Mesodermal cell (in vitro differentiated cells): ENCODE results near the gene PTGER3.

ENCODE experiments used
- H3K27ac ChIP-seq: 2 replicates; pipeline ENCODE4 v1.7.0; 2013; ENCODE audit warnings: mild to moderate bottlenecking, low read depth, low read length, moderate library complexity; ENCODE audit not compliant: severe bottlenecking
- H3K36me3 ChIP-seq: 2 replicates; pipeline ENCODE4 v1.7.1; 2013; ENCODE audit warnings: mild to moderate bottlenecking, low read length, moderate library complexity; ENCODE audit not compliant: control insufficient read depth, insufficient read depth
- H3K4me1 ChIP-seq: one replicate; pipeline ENCODE4 v1.7.1; 2013; ENCODE audit warnings: mild to moderate bottlenecking, low read length; ENCODE audit not compliant: insufficient read depth, control insufficient read depth, poor library complexity, severe bottlenecking
- H3K4me3 ChIP-seq: 2 replicates; pipeline ENCODE4 v1.7.0; 2013; ENCODE audit warnings: low read length, control low read depth, mild to moderate bottlenecking; ENCODE audit not compliant: insufficient read depth, poor library complexity, severe bottlenecking; ENCODE audit errors: extremely low read depth
- H3K9me3 ChIP-seq: 2 replicates; pipeline ENCODE4 v1.7.1; 2013; ENCODE audit warnings: mild to moderate bottlenecking, low read length, moderate library complexity; ENCODE audit not compliant: control insufficient read depth
- WGBS, 2 experiments: methylation state at CpG; one replicate each; pipeline ENCODE4 v1.1.5; 2013; ENCODE audit warnings: missing lambda C conversion rate in 2 of 2; ENCODE audit not compliant: insufficient coverage in 2 of 2; 5-methylcytosine and 5-hydroxymethylcytosine counted together

Gene PTGER3

DNA sequence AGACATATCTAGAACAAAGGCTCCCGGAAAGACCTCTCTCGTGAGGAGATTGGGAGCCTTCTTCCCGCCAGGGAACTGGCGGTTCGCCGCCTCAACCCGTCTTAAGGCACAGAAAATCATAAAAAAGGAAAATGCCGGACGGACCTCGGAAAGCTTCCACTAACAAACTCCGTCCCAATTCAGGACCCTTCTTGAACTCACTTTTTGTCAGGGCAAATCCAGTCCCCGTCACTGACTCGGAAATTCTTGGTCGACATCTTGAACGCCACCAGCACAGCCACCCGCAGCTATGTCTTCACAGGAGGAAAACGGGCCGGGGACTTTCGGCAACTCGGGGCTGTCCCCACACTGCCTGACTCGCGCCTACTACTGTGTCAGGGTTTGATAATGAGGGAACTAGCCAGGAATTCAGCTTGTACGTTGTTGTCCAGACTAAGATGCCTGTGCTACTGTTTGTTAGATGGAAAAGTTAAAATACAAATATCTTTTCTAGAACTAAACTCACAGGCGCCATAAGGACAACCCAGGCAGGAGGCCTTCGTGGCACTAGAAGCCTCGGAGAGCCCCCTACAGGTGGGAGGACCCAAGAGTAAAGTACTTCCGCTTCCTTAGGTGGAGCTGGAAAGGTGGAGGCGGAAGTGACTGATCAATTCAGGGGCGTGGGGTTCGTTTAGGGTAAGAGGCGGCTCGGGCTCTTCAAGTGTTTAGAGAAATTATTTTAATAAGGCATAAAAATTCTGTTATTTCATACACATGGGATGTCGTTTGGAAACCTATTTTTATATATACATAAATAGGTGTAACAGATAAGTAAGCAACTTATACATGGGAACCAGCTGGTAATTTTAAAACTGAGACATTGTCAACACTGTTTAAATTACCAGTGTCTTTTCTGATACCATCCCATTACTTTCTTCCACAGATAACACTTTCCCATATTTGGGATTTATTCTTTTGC lies 33.4 kb upstream of the PTGER3 start, which contains the start of gene ZRANB2:
ZRANB2 (minus strand) TSS at position 297 of the 958 bp plus-strand sequence; CDS start at position 257, 40 bp downstream.
- peak within 1 kb of the TSS; percentile 92 for H3K4me3 ChIP-seq
- H3K36me3 ChIP-seq = peaks cover 20% of the 10 kb centered on the region
- no peaks in the 10 kb centered on the region for H3K9me3 ChIP-seq
- WGBS, 2 experiments = 0 to 1% methylated on average over 10 to 18 of the region's 33 CpGs
- peak within 1 kb of the TSS; percentile 98 for H3K27ac ChIP-seq
- peaks cover 9% of the 10 kb centered on the region for H3K4me1 ChIP-seq

DNA sequence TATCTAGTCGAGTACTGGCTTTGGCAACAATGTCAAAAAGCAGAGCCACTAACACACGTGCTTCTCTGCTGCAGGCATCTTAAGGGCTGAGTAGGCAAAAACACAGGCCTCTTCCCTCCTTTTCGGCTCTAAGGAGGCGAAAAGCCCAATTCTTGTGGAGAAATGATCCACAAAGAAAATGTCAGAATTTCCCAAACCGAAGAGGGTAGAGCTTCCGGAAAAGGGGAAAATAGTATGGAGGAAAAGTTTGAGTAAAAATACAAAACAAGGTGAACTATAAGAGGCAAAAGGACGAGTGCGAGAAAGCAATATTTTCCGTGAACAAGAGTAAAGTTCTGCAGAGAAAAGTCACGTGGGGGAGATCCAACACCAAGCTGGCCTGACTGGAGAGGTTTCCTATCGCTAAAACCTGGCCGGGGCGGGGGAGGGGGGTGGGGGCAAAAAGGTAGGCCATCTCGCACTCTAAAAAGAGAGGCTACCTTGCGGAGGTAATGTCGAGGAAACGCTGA lies 32.7 kb upstream of the PTGER3 start:
- Histone ChIP-seq H3K4me3 (peak overlapping the region; percentile 92), H3K27ac (peak overlapping the region; percentile 98), H3K4me1 (peaks cover 12% of the 10 kb centered on the region), H3K9me3 (no peaks in the 10 kb centered on the region), H3K36me3 (peaks cover 27% of the 10 kb centered on the region)
- 0% methylated on average over 11 to 16 of the region's 17 CpGs for WGBS, 2 experiments

DNA sequence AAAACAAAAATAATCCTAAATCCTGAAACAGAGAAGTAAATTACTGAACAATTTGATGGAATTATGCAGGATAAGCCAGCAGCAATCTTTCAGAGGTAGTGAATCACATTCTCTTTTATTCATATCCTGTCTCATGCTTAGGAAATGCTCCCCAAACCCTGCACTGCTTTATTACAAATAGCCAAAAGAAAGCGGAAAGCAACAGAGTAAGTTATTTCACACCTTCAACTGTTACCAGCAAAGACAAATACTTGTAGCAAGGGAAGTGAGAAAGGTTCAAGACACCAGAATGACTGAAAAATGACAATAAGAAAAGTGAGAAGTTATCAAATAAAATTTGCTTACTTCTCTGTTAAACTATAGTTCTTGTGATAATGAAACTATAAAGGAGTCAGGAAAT lies 27.1 kb upstream of the PTGER3 start:
- no peak overlapping the region for H3K27ac ChIP-seq
- H3K4me3 ChIP-seq = no peak overlapping the region
- WGBS, 2 experiments = no CpG with 5 or more reads among the region's 1 CpG
- peaks cover 67% of the 10 kb centered on the region for H3K36me3 ChIP-seq
- H3K4me1 ChIP-seq = peaks cover 12% of the 10 kb centered on the region
- H3K9me3 ChIP-seq = no peaks in the 10 kb centered on the region

DNA sequence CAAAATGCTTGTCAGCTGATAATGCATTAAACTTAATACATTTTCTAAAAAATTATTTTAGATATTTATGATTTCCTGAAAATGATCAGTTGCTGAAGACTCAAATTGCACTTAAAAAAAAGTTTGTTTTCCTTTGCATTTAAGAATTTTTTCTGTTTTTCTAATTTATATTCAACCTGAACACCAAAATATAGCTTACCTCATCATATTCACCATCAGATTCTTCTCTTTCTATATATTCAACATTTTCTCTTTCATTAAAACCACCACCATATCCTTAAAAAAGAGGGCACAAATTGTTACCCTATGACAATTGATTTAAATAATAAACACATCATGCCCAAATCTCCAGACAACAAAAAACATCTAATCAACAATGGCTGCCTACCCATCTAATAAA lies 24.7 kb upstream of the PTGER3 start:
- Histone ChIP-seq H3K9me3 (no peaks in the 10 kb centered on the region), H3K4me1 (peaks cover 8% of the 10 kb centered on the region), H3K27ac (no peak overlapping the region), H3K36me3 (peaks cover 76% of the 10 kb centered on the region), H3K4me3 (no peak overlapping the region)

DNA sequence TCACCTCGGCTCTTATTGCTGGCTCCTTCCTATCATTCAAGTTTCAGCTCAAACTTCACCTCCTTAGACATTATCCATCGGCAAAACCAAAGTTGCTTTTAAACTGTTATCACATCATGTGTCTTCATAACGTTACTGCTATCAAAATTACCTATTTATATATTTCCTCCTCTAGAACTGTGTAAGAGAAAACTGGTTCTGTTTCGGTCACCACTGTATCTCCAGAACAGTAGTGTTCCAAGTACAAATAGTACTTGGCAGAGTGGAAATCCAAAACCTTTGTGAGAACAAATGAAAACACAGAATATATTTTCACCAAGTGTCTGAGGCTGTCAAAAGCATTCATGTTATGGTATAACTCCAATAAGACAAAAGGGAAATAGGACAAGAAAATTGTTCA lies 24.1 kb upstream of the PTGER3 start:
- Histone ChIP-seq H3K4me3 (no peak overlapping the region), H3K36me3 (peaks cover 72% of the 10 kb centered on the region), H3K9me3 (no peaks in the 10 kb centered on the region), H3K27ac (no peak overlapping the region), H3K4me1 (peaks cover 8% of the 10 kb centered on the region)
- WGBS, 2 experiments = 97 to 100% methylated on average over 2 of the region's 4 CpGs

DNA sequence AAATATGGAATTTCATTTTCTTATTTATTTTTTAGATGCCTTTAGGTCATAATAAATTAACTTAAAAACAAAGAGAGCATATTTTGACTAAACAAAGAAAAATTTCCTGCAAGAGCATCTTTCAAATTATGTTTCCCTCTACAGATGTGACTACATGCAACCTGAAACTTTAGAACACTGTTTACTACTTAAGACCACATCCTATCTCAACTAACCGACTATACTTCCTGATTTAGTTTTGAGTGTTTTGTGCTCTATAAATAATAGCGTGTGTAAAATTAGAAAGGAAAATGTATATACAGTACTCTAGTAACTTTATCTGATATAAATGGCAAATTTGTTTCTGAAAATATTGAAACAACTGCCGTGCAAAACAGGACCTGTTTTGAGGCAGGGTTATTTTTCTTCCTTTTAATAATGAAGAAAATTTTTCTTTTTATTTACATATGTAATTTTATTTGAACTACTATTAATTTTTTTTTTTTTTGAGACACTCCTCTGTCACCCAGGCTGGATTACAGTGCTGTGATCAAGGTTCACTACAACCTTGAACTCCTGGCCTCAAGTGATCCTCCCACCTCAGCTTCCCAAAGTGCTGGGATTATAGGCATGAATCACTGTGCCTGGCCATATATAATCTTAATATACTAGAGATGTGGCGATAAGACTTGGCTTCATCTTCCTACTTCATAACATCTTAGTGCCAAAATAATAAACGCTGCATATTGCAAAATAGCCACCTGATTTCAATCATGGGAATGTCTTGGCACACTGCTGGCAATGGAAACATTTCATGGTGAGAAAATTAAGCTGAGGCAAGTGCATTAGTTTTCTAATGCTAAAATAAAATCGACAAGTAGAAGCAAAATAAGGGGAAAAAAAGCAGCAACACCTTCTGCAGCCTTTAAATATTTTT lies 21.0 kb upstream of the PTGER3 start:
- Histone ChIP-seq H3K4me1 (no peaks in the 10 kb centered on the region), H3K27ac (no peak overlapping the region), H3K9me3 (no peaks in the 10 kb centered on the region), H3K36me3 (peaks cover 58% of the 10 kb centered on the region), H3K4me3 (no peak overlapping the region)
- 100% methylated on average over 1 of the region's 6 CpGs; no CpG with 5 or more reads in 1 of the 2 experiments for WGBS, 2 experiments

DNA sequence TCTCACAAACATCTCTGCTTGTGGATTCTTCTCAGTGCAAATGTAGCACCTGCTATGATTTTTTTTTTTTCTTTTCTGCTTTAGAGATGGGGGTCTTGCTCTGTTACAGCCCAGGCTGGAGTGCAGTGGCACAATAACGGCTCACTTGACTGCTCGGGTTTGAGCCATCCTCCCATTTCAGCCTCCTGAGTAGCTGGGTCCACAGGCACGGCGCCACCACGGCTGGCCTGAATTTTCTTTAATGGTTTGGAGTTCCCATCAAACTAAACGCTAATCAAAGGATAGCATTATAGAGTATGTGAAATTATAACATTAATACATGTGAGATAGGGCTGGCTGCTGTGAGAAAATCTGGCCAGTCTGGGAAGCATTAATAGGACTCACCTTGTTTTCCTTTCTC lies 7.2 kb upstream of the PTGER3 start:
- Histone ChIP-seq H3K4me3 (no peak overlapping the region), H3K27ac (no peak overlapping the region), H3K4me1 (no peaks in the 10 kb centered on the region), H3K9me3 (no peaks in the 10 kb centered on the region), H3K36me3 (peaks cover 28% of the 10 kb centered on the region)
- 67 to 79% methylated on average over 2 of the region's 6 CpGs for WGBS, 2 experiments

DNA sequence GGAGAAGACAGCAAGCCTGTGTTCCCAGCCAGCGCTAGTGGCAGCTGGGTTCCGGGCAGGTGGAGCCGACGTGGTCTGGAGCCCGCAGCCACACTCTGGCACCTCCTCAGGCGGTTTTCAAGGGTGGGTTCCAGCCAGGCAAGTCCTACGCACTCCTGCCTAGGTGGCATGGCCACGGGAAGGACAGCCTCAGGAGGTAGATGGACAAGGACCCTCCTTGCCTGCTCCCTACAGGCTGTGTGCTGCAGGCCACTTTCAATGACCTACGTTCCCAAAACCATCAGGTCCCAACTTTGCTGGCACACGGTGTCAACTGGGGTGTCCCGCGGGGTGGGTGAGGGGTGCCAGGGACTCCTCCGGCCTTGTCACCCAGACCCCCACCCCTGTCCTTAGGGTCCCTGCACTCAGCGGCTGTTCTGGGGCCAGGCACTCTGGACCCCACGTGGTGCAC lies 6.7 kb upstream of the PTGER3 start:
- Histone ChIP-seq H3K9me3 (no peaks in the 10 kb centered on the region), H3K36me3 (peaks cover 26% of the 10 kb centered on the region), H3K4me1 (no peaks in the 10 kb centered on the region), H3K27ac (no peak overlapping the region), H3K4me3 (no peak overlapping the region)
- WGBS, 2 experiments = 95 to 96% methylated on average over 13 to 15 of the region's 15 CpGs

DNA sequence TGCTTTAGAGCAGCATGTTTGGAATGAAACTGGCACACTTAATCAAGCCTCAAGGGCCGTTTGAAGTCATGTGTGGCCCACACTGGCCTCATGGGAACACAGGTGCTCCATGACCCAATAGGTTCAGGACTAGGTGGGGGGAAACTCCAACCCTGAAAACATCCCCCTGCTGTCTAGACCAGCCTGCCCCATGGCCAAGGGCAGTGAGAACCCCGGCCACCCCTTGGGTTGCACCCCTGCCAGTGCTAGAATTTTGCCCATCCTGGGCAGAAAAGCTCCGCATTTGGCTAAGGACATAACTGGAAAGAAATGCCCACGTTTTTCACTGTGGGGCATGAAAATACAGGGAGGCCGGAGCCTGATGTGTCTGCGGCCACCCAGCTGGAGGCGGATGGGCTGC lies 6.1 kb upstream of the PTGER3 start:
- 88 to 93% methylated on average over 6 of the region's 7 CpGs for WGBS, 2 experiments
- Histone ChIP-seq H3K4me3 (no peak overlapping the region), H3K27ac (no peak overlapping the region), H3K36me3 (peaks cover 20% of the 10 kb centered on the region), H3K4me1 (no peaks in the 10 kb centered on the region), H3K9me3 (no peaks in the 10 kb centered on the region)

DNA sequence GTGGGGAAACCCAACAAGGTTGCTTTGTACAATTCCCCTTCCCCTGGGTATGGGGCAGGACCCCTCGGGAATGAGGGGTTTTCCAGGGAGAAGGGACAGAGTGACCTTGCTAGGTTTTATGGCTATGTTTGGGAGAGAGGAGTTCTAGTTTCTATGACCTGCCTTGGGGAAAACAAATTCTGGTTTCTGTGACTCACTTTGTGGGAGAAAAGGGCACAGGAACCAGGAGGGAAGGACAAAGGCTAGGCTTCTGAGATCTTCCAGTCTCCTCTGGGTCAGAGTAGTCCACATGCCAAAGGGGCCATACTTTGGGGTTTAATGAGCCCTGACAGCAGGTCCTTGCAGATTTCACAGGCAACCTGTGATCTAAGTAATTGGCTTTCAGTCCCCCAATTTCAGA lies 5.5 kb upstream of the PTGER3 start:
- H3K4me3 ChIP-seq = no peak overlapping the region
- no peak overlapping the region for H3K27ac ChIP-seq
- H3K36me3 ChIP-seq = peaks cover 15% of the 10 kb centered on the region
- WGBS, 2 experiments = 100% methylated on average over 1 of the region's 1 CpG; no CpG with 5 or more reads in 1 of the 2 experiments
- no peaks in the 10 kb centered on the region for H3K4me1 ChIP-seq
- H3K9me3 ChIP-seq = no peaks in the 10 kb centered on the region
